Medulla oblongata (tissue), 1 donor: Measurements from ENCODE around the gene MAP3K13.
A peak's percentile ranks its signal among the peaks of the same experiment; 100 is the strongest.
"Not testable (repeated sequence)": the region's sequence is repeated elsewhere in the genome, so short reads cannot be mapped to it uniquely, and the experiment has no call there.

ENCODE experiments used
- DNase-seq: peaks from one replicate; pipeline ENCODE4 v3.0.0-alpha.2; 2015; ENCODE audit errors: extremely low spot score

The MAP3K13 gene

GRCh38 chr3:185448107-185448506 is 85.2 kb downstream of the MAP3K13 start:
- no peak for DNase-seq

- not testable (repeated sequence) for DNase-seq
Observed at GRCh38 chr3:185451432-185451831, 88.5 kb downstream of the MAP3K13 start.

GRCh38 chr3:185457376-185457775 is 94.4 kb downstream of the MAP3K13 start:
- DNase-seq: no peak

DNA sequence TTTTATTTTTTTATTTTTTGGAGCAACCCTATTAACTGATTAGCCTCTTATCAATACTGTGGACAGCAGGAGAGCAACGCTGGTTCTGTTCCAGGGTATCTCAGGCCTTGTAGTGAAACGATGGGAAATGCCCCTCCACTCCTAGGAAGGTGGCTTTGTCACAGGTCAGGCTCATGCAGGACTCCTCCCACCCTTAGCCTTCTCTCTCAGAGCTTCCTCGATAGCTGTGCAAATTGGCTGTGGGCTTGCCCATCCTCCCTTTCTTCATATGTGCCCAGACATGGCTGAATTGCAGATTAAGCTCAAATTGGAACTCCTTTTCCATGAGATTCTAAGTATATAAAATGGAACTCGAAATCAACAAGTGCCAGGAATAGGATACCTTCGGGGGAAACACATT is 97.4 kb downstream of the MAP3K13 start:
- DNase-seq: no peak

GRCh38 chr3:185460719-185461350 is 97.9 kb downstream of the MAP3K13 start:
- DNase-seq: peak; percentile 25

- no peak for DNase-seq
Observed at GRCh38 chr3:185465471-185465870, 102.5 kb downstream of the MAP3K13 start.

- DNase-seq: not testable (repeated sequence)
Observed at GRCh38 chr3:185466123-185466522, 103.2 kb downstream of the MAP3K13 start.

GRCh38 chr3:185469542-185469941 is 106.6 kb downstream of the MAP3K13 start:
- no peak for DNase-seq

GRCh38 chr3:185470323-185470722 is 107.4 kb downstream of the MAP3K13 start:
- DNase-seq: no peak

DNA sequence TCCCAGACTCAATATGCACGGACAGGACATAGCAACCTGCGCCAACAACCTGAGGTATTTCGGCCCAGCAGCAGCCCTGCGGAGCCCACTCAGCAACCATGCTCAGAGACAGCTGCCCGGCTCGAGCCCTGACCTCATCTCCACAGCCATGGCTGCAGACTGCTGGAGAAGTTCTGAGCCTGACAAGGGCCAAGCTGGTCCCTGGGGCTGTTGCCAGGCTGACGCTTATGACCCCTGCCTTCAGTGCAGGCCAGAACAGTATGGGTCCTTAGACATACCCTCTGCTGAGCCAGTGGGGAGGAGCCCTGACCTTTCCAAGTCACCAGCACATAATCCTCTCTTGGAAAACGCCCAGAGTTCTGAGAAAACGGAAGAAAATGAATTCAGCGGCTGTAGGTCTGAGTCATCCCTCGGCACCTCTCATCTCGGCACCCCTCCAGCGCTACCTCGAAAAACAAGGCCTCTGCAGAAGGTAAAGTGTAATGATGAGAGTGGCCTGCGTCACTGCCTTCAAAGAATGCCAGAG is 110.4 kb downstream of the MAP3K13 start:
- DNase-seq: no peak

DNA sequence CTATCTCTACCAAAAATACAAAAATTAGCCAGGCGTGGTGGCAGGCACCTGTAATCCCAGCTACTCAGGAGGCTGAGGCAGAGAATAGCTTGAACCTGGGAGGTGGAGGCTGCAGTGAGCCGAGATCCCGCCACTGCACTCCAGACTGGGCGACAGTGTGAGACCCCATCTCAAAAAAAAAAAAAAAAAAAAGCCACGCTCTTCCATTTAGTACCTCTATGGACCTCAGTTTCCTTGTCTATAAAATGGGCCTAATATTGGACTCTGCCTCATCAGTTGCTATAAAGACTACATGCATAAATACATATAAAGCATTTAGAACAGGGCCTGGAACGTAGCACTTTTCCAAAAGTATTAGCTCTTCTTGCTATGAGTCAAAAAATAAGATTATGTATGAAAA is 112.0 kb downstream of the MAP3K13 start:
- not testable (repeated sequence) for DNase-seq

- DNase-seq: no peak
Observed at GRCh38 chr3:185477316-185477715, 114.4 kb downstream of the MAP3K13 start.

DNA sequence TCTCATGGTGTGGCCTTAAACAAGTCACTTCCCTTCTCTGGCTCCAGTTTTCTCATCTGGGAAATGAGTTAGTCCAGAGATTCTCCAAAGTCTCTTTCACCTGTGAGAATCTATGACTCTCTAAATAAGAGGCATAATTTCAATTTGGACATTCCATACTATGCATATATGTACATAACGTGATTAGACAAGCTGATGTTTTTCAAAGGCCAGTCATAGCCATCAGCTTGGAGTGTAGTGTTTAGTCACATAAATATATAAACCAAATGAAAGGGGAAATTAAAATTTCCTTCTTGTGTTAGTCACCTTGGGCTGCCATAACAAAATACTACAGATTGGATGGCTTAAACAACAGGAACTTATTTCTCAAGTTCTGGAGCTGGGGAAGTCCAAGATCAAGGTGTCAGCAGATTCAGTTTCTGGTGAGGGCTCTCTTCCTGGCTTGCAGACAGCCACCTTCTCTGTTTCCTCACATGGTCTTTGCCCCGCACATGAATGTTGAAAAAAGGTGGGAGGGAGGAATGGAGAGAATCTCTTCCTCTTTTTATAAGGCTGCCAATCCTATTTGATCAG is 116.5 kb downstream of the MAP3K13 start:
- DNase-seq: no peak

GRCh38 chr3:185484296-185484695 is 121.4 kb downstream of the MAP3K13 start:
- DNase-seq: no peak

DNA sequence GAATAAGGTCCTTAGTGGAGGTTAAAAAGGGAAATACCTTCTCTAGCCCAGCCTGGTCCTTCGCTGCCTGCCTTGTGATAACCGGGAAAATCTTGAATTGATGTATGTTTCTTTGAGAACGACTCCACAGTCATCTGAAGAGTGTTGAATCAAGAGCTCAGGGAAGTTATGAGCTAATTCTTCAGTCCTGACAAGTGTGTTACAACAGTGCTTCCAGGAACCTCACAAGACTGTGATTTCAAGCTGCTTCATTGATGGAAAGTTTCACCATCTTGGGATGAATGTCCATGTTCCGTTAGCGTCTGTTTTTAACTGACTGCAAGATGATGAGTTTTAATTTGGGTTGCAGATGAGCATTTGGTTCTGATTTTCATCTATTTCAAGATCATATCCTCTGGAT is 123.5 kb downstream of the MAP3K13 start:
- DNase-seq: no peak

GRCh38 chr3:185488465-185488864 is 125.5 kb downstream of the MAP3K13 start:
- no peak for DNase-seq

- DNase-seq: no peak
Observed at GRCh38 chr3:185489462-185489861, 126.5 kb downstream of the MAP3K13 start.

- DNase-seq: no peak
Observed at GRCh38 chr3:185490241-185490640, 127.3 kb downstream of the MAP3K13 start.

DNA sequence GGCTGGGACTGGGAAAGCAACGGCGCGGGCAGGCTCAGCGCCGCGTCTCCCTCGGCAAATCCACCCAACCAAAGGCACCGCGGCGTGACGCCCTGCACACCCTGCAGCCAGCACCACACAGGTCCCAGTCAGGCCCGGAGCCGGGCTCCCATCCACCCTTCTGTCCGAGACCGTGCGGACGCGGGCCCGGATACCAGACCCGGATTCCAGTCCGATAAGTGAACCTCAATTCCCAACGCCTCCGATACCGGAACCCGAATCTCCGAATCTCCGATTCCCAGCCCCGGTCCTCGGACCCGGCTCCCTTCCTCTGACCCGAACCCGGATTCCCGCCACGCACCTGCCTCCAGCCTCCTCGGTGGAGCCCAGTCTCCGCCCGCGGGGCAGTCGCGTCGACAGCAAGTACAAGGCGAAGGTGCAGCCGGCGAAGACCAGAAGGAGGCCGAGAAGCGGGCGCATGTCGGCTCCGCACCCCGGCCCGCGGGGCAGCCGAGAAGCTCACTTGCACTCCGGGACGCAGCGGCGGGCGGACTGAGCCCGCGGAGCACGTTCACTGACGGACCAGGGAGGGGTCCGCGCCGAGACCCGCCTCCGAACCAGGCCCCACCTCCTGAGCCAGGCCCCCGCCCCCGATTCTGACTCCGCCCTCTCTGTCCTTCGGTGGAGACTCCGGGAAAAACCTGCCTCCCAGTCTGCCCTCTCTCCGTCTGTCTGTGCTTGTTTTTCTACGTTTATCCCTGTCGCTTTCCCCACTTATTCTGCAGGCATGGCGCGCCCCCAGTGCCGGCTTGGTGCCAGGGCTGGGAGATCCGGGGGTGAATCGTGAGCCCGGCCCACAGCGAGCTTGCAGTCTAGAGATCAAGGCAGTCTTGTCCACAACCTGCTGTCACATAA is 135.8 kb downstream of the MAP3K13 start, which contains the start of gene TMEM41A:
Gene TMEM41A, minus strand, starts transcription at position 533 of the 894 bp plus-strand sequence. Its CDS starts 74 bp downstream, at position 459.
- peak; percentile 92 for DNase-seq

- no peak for DNase-seq
Observed at GRCh38 chr3:185502987-185503386, 140.1 kb downstream of the MAP3K13 start.

GRCh38 chr3:185503521-185503920 is 140.6 kb downstream of the MAP3K13 start:
- DNase-seq: no peak

DNA sequence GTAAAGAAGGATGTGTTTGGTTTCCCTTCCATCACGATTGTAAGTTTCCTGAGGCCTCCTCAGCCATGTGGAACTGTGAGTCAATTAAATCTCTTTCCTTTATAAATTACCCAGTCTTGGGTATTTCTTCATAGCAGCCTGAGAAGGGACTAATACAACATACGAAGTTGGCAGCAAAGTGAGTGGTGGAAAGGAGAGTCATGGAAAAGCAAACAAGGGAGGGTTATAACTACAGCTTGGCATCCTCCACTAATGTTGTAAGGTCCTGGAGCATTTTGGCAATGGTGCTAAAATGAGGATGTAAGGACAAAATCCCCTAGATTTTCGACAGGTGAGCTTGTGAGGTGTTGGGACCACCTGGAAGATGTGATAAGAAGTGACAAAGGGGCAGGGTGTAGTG is 141.7 kb downstream of the MAP3K13 start:
- DNase-seq: no peak
